GM19043 (cell line): ENCODE results near the gene MUC5AC.
"Not testable (repeated sequence)": the region's sequence is repeated elsewhere in the genome, so short reads cannot be mapped to it uniquely, and the experiment has no call there.

ENCODE experiments used
- ATAC-seq: cut with Tn5 transposase; IDR thresholded peaks from one replicate; pipeline ENCODE4 v1.9.1; 2021; ENCODE audit warnings: low read depth; ENCODE audit not compliant: unreplicated experiment

The MUC5AC gene

DNA sequence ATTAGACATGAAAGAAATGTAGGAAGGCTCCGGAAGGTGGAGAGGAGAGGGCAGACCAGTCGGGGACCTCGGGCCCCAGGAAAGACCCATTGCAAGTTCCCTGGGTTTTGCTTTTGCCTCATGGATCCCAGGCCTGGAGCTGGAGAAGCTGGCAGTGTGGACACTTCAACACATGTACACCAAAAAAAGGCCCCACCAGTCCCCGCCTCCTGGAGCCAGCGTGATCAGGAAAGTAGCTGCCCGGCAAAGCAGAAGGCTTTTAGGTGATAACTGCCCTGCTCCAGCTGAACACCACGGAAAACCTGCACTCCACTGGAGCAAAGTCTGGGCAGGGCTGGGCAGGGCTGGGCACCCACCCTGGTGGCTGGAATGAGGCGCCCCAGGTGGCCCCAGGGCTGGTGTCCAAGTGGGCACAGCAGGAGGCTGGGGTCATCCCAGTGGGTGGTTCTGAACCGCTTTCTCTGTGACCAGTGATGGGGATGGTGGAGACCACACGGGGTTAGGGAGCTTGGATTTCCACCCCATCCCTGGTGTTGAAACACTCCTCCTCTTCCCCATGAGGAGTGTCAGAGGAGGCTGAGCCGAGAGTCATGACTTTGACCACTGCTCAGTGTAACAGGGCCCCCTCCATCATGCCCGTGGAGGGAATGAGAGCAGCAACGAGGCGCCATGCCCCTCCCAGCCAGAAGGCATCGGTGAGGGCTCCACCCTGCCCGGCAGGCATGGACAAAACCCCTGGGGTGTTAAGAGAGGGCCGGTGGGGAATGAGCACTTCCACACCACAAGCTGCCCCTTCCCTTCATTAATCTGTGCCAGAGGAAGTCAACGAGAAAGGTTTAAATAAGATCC, 16.9 kb upstream of the MUC5AC start:
- no peak for ATAC-seq

DNA sequence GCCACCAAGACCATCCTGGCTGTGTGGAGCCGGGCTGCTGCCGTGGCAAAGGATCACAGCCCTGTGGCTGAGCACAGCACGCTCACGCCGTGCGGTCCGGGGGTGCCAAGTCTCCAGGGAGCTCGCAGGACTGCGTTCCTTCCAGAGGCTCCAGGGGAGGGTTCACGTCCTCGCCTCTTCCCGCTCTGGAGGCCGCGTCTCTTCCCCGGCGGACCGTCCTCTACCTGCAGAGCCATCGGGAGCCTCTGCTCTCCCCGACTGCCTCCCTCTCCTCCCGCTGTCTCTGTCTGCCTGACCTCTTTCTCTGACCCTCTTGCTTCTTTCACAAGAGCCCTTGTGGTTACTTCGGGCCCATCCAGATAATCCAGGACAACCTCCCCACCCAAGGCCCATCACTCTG, 11.4 kb upstream of the MUC5AC start:
- no peak for ATAC-seq

DNA sequence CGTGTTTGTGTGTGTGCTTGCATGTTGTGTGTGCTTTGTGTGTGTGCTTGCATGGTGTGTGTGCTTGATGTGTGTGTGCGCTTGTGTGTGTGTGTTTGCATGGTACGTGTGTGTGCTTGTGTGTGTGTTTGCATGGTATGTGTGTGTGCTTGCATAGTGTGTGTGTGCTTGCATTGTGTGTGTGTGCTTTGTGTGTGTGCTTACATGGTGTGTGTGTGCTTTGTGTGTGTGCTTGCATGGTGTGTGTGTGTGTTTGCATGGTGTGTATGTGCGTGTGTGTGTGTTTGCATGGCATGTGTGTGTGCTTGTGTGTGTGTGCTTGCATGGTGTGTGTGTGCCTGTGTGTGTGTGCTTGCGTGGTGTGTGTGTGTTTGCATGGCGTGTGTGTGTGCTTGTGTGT, 10.0 kb upstream of the MUC5AC start:
- no peak for ATAC-seq

DNA sequence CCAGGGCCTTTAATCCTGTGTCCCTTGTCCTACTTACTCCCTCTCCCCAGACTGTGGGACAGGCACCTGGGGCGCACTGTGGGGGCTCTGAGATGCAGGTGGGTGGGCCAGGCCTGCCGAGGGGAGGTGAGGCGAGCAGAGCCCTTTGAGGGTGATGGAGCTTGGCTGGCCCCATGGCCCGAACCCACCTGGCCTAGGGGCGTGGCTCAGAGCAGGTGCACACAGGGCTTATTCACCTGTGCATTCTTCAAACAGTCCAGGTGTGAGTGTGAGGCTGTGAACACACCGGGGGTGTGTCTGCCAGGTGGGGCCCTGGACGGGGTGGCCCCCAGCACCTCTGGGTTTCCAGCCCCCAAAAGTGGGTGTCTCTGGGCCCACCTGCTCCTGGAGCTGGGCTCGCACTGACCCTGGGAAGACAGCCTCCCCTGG, 9.0 kb upstream of the MUC5AC start:
- ATAC-seq, result no peak

DNA sequence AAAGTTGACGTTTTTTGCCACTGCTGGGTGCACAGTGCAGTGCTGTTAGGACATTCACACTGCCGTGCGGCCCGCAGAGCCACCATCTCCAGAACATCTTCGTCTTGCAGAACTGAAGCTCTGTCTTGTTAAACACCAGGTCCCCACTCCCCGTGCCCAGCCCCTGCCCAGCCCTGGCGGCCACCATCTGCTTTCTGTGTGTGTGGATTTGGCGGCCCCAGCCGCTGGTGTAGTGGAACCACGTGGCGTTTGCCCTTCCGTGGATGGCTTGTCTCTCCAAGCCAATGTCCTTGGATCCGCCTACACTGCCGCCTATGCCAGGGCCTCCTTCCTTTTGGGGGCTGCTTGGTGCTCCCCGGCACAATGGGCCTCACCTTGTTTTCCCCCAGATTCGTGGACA, 8.2 kb upstream of the MUC5AC start:
- ATAC-seq, result no peak

DNA sequence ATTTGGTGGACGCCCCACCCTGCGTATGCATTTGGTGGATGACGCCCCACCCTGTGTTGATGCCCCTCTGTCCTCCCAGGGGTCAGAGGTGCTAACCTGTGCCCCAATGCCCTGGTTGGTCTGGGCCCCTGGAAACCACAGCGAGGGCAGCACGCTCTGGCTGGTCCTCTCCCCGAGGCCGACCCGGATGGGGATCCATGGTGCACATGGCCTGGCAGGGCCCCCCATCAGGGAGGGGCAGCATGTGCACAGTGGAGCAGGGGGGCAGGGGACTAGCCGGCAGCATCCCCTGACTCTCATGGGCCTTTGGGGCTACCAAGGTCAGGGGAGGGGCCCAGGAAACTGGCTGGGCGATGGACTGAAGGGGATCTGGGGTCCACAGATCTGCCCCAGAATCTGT, 7.6 kb upstream of the MUC5AC start:
- ATAC-seq, result no peak

DNA sequence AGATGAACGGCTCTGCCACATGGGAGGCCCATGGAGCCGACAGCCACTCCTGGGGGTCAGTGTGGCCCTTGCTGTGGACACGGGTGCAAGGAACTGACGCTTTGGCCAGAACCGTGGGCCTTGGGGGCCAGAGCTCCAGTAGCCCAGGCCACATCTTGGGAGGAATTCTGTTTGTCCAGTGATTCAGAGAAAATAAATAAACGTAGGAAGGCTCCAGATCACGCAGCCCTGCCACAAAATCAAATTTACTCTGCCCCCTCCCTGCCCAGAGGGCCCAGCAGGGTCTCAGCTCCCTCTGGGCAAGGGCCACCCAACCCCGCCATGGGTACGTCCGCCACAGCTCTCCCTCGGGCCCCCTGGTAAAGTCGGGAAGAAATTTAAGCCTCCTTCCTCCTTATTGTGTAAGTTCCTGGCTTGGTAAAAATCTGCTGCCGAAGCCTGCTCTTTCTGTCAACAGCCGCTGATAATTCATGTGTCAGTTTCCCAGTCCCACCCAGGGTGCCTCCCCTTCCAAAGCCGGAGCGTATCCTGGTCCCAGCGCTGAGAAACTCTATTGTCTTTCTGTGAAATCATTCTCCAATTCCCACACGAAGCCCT, 6.9 kb upstream of the MUC5AC start:
- no peak for ATAC-seq

DNA sequence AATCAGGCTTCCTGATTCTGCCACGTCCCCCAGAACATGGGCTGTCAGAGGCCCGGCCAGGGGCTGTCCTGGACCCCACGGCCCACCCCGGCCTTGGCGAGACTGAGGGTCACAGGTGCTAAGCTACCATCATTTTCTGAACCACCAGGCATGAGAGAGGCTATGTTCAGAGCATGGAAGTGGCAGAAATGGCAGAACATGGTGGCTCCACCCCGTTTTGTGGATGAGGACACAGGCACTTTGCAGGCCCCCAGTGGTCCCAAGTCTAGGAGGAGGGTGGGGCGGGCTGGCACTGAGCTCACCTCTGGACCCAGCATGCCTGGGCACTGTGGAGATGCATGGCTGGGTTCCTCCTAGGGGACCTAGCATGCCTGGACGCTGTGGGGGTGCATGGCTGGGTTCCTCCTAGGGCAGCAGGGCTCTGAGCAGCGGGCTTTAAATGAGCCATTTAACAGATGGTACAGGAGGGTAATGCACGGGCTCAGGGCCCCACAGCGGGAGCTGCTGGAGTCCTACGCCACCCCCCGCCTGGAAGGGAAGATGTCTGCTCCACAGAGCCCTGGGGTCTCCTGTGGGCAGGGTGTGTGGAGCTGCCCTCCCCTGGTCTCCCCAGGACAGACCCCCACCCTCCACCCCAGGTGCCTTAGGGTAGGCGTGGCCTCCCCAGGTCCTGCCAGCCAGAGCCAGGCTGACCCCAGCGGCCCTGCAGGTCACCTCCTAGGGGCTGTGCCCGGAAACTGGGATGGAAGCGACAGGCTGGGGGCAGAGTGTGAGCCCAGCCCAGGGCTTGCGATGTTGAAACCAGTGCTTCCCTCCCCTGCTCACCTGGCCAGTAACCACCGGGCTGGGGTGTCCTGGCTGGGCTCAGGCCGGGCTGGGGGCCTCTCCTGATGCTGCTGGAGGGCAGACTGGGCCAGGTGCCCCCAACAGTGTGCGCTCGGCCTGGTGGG, 6.1 kb upstream of the MUC5AC start:
- no peak for ATAC-seq

DNA sequence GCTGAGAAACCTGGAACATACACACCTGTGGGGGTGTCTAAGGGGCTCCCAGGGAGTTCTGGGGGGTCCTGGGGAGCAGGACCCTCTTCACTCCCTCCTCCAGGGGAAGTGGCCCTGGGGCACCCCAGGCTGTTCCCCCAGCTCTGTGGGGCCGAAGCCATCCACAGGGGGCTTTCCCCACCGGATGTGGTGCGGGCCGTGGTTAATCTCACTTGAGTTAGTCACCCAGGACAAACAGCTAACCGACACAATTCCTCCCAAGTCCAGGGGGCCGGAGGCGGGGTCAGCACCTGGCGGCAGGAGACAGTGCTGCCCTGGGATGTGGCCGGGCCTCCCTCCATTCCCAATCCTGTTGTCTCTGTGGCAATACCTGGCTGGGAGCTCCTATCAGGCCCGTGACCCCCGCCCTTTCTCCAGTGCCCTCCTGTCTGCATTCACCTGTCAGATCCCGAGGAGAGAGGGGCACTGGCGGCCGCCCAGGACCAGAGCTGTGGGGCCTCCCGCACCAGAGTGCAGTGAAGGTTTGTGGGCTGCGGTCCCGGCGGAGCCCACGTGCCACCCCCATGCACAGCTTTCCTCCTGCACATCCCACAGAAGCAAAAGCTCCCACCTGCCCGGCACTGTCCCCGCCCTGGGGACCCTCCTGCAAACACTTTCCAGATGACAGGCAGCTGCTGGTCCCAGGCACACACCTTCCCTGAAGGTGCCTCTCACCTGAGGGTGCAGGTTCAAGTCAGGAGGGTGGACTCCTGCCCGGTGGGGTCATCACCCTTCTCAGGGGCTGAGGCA, 5.2 kb upstream of the MUC5AC start:
- no peak for ATAC-seq

DNA sequence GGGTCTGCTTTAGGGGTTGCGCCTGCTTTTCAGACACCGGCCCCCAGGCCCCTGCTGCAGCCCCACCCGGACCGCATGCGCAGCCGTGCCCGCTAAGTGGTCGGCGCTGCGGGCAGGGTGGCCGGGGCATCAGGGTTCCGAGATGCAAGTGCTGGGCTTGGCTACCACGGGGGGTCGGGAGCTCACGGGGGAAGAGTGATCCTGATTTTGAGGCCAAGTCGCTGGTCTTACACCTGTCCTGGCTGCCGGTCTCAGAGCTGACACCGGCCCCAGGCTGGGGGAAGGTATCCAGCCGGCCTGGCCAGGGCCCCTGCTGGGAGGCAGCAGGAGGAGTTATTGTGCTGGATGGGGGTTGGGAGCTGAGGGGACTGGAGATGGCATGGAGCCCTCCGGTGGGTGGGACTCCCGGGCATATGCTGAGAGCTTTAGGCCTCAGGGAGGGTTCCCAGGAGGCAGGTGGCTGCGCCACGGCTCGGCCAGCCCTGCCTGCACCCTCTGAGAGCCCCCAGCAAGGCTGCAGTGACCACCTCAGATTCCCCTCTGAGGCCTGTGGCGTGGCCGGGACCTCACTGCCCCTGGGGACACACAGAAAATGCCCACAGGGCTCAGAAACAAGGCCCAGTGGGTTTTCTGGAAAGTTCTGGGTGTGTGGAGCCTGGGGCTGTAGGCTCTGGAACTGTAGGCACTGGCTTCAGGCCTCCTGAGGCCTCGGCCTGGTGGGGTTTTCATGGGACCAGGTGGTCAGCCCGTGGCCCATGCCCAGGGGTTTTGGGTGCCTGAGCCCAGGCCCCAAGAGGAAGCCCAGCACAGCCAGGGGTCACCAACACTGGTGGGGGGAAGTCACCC, 4.4 kb upstream of the MUC5AC start:
- no peak for ATAC-seq

DNA sequence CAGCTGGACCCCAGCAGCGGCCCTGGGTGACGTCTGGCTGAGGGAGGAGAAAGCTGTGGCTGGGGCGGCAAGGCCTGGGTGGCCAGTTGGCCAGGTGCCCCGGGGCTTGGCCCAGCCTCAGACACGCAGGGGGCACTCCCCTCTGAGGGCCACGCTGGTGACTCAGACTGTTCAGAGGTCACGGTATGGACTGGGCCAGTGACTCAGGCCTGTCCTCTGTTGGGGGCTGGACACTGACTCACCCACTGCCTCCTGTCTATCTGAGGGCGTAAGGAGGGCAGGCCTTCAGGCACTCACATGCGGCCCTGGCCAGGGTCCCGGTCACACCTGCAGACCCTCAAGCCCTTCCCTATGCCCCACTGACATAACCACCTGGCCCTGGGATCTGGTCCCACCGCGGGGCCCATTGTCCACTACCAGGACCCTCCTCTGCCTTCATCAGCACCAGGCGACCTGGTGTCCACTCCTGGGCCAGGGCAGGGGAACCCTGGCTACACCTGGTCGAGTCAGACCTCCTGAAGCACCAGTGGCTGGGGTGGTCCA, 3.7 kb upstream of the MUC5AC start:
- no peak for ATAC-seq

DNA sequence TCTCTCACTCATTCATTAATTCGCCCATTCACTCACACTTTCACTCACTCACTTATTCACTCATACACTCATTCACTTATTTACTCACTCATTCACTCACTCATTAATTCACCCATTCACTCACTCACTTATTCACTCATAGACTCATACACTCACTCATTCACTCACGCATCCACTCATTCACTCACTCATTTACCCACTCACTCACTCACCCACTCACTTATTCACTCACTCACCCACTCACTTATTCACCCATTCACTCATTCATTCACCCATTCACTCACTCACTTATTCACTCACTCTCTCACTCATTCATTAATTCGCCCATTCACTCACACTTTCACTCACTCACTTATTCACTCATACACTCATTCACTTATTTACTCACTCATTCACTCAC, 3.1 kb upstream of the MUC5AC start:
- not testable (repeated sequence) for ATAC-seq

DNA sequence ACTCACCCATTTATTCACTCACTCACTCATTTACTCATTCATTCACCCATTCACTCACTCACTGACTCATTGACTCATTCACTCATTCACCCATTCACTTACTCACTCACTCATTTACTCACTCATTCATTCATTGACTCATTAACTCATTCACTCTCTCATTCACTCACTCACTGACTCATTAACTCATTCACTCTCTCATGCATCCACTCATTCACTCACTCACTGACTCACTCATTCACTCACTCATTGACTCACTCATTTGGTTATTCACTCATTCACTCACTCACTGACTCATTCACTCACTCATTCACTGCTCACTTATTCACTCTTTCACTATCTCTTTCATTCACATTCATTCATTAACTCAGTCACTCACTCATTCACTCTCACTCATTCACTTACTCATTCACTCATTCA, 2.5 kb upstream of the MUC5AC start:
- no peak for ATAC-seq

DNA sequence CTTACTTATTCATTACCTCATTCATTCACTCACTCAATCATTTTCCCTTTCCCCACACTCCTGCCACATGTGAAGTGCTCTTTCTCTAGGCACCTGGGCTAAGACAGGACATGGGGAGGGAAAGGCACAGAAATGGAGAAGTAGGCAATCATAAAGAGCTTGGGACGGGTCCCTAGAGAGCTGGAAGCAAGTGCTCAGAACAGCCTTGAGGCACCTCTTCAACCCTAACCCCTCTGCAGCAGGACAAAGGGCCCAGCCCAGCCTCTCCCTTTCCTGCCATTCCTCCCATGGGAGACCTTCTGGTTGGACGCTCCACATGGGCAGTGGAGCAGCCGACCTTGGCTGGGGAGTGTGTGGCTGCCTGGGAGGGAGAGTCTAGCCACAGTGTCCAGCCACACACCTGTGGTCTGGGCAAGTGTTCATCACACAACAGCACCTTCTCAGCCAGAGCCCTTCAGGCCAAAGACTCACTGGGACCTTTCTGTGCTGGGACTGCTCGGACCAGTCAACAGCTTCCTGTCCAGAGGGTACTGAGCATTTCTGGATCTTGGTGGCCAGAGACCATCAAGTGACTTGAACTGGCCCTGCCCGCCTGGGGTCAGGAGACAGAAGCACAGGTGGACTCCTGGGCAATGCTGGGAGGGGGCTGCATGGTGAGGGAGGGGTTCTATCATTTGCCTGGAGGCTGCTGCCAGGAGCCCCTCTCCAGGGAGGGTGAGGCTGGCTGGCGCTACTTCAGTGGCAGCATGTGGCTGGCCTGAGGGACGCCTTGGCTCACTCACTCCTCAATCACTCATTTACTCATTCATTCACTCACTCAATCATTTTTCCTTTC, 1.0 kb upstream of the MUC5AC start:
- no peak for ATAC-seq

DNA sequence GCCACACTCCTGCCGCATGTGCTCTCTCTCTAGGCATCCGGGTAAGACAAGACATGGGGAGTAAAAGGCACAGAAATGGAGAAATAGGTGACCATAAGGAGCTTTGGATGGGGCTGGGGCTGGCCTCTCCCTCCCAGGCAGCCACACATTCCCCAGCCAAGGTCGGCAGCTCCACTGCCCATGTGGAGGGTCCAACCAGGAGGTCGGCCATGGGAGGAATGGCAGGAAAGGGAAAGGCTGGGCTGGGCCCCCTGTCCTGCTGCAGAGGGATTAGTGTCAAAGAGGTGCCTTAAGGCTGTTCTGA, 460 bp upstream of the MUC5AC start:
- no peak for ATAC-seq

DNA sequence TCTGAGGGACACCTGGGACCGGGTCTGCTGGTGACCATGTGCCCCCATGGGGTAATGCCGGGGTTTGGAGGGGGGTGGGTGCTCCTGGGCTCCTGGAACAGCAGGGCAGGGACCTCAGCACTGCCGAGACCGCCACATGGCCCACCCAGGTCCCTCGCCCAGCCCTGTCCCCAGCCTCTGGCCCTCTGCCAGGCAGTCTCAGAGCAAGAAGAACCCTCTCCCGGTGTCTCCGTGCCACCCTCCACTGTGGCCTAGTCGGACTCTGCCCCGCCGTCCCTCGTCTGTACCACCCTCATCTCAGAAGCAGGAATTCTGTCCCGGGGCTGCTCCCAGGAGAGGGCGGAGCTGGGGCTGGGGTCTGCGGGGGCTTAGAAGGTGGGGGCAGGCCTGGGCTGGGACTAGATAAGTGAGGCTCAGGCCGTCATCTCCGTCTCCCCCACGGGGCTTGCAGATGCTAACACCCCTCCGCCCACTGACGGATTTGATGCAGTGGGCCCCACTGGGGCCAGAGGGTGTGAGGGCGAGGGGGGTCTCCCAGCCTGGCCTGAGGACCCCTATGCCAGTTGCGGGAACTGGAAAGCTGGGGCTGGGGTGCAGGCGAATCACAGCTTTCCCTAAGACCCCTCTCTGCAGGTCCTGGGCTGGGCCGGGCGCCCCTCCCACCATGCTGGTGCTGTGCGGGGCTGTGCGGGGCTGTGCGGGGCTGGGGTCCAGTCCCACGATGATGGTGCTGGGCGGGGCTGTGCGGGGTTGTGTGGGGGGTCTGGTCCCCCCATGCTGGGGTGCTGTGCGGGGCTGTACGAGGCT, 1.1 kb downstream of the MUC5AC start:
- no peak for ATAC-seq

DNA sequence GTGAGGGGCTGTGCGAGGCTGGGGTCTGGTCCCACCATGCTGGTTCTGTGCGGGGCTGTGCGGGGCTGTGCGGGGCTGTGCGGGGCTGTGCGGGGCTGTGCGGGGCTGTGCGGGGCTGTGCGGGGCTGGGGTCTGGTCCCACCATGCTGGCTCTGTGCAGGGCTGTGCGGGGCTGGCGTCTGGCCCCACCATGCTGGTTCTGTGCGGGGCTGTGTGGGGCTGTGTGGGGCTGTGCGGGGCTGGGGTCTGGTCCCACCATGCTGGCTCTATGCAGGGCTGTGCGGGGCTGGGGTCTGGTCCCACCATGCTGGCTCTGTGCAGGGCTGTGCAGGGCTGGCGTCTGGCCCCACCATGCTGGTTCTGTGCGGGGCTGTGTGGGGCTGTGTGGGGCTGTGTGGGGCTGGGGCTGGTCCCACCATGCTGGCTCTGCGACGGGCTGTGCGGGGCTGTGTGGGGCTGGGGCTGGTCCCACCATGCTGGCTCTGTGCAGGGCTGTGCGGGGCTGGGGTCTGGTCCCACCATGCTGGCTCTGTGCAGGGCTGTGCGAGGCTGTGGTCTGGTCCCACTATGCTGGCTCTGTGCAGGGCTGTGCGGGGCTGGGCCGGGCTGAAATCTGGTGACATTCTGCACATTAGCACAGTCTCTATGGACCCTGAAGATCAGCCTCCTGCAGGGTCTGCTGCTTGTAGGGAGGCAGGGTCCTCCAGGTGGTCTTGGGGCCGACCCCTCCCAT, 1.9 kb downstream of the MUC5AC start:
- ATAC-seq, result not testable (repeated sequence)
